Fibroblast of mammary gland (primary cell): ENCODE measurements around the gene OIP5.
A peak's percentile ranks its signal among the peaks of the same experiment; 100 is the strongest.

Experiments used
- DNase-seq: peaks from one replicate; pipeline ENCODE4 v3.0.0-alpha.2; 2010; ENCODE audit warnings: low read depth
- H3K4me3 ChIP-seq: 2 replicates; pipeline ENCODE4 v1.5.1; 2011; ENCODE audit warnings: low read depth, mild to moderate bottlenecking, low read length, moderate library complexity; ENCODE audit not compliant: control insufficient read depth
- CTCF ChIP-seq: conservative IDR thresholded peaks from 2 replicates; pipeline ENCODE4 v1.5.1; 2011; ENCODE audit warnings: low read depth, low read length, inconsistent platforms; ENCODE audit not compliant: control insufficient read depth, insufficient read depth

OIP5 gene

GRCh38 chr15:41341519-41341918, 9.1 kb upstream of the OIP5 start:
- no peak overlapping the region for H3K4me3 ChIP-seq
- DNase-seq = peak; percentile 15
- TF ChIP-seq CTCF = no peak

- DNase-seq = no peak
- H3K4me3 ChIP-seq = no peak overlapping the region
- no peak for TF ChIP-seq CTCF
Measured at GRCh38 chr15:41340189-41340695, 7.9 kb upstream of the OIP5 start.

- DNase-seq = peak; percentile 21
- no peak overlapping the region for H3K4me3 ChIP-seq
- no peak for TF ChIP-seq CTCF
Measured at GRCh38 chr15:41337631-41338522, 5.5 kb upstream of the OIP5 start.

- no peak overlapping the region for H3K4me3 ChIP-seq
- TF ChIP-seq CTCF = no peak
- no peak for DNase-seq
Measured at GRCh38 chr15:41337047-41337446, 4.7 kb upstream of the OIP5 start.

GRCh38 chr15:41336549-41336948, 4.2 kb upstream of the OIP5 start:
- no peak for DNase-seq
- no peak overlapping the region for H3K4me3 ChIP-seq
- no peak for TF ChIP-seq CTCF

GRCh38 chr15:41334293-41335120, 2.1 kb upstream of the OIP5 start:
- H3K4me3 ChIP-seq = peak overlapping the region; percentile 76
- no peak for DNase-seq

More at GRCh38 chr15:41334293-41335120, 2.1 kb upstream of the OIP5 start:
- no peak for TF ChIP-seq CTCF
